GM13977 (cell line): ENCODE measurements around the gene KCNK3.

Experiments
- DNase-seq: peaks from one replicate; pipeline ENCODE4 v3.0.0; 2012; ENCODE audit warnings: low spot score
- in situ Hi-C: fragments of 300-500 bp; cut with MboI; formaldehyde crosslinking; loops from one replicate; pipeline ENCODE4 v1.12.0; 2022; ENCODE audit warnings: low sequenced_read_pairs, low pct_unique_long_range_greater_than_20kb, mixed read lengths, inconsistent platforms; ENCODE audit not compliant: unreplicated experiment
- TF ChIP-seq, protein P1 (sequence below): IDR thresholded peaks from 2 replicates; pipeline ENCODE4 v1.5.1; 2012; ENCODE audit warnings: mild to moderate bottlenecking, control low read depth; ENCODE audit not compliant: insufficient read depth; ENCODE audit errors: extremely low read depth, missing control alignments

The KCNK3 gene

DNA sequence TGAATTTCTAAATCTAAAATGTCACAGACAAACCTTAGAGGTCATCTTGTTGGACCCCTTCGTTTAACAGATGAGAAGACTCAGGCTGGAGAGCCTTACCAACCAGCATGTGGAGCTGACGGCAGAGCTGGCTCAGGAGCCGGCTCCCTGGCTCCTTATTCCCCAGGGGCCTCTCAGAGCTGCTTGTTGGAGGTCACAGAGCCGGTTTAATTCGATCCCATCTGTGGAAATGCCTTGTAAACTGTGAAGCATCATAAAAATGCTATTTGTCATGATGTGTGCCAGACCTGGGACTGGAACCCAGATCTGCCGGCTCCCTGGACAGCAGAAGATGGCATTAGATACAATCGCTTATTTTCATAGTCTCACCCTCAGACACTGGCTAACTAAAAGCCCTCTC is 43.2 kb upstream of the KCNK3 start:
- TF ChIP-seq, protein P1, sequence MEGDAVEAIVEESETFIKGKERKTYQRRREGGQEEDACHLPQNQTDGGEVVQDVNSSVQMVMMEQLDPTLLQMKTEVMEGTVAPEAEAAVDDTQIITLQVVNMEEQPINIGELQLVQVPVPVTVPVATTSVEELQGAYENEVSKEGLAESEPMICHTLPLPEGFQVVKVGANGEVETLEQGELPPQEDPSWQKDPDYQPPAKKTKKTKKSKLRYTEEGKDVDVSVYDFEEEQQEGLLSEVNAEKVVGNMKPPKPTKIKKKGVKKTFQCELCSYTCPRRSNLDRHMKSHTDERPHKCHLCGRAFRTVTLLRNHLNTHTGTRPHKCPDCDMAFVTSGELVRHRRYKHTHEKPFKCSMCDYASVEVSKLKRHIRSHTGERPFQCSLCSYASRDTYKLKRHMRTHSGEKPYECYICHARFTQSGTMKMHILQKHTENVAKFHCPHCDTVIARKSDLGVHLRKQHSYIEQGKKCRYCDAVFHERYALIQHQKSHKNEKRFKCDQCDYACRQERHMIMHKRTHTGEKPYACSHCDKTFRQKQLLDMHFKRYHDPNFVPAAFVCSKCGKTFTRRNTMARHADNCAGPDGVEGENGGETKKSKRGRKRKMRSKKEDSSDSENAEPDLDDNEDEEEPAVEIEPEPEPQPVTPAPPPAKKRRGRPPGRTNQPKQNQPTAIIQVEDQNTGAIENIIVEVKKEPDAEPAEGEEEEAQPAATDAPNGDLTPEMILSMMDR: no peak
- no peak for DNase-seq
- in situ Hi-C loops: no loop called here

DNA sequence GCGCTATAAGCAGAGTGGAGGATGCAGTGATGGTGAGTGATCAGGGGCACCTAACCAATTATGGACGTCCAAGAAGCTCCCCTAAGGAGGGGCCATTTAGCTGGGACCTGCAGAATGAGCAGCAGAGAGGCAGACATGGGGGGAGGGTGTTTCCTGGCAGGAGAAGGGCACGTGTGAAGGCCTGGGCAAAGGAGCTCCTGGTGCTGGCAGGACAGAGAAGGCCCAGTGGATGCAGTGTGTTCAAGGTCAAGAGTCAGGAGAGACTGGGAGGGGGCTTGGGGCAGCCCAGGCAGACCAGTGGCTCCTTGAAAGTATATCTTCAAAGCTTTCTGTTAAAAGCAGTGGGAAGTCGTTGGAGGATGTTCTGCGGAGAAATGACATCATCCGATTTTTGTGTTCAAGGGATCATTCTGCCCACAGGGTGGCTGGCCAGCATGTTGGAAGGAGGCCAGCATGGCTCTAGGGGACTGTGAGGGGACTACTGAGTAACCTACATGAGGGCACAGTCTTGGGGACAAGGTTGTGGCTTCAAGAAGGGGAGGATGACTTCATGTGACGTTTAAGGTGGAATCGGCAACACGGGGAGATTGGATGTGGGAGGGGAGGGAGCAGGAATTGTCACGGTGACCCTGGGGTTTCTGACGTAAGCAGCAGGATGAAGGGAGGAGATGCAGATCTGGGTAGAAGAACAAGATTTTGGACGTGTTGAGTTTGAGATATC is 42.4 kb upstream of the KCNK3 start:
- TF ChIP-seq, protein P1: no peak
- in situ Hi-C loops: no loop called here
- no peak for DNase-seq

DNA sequence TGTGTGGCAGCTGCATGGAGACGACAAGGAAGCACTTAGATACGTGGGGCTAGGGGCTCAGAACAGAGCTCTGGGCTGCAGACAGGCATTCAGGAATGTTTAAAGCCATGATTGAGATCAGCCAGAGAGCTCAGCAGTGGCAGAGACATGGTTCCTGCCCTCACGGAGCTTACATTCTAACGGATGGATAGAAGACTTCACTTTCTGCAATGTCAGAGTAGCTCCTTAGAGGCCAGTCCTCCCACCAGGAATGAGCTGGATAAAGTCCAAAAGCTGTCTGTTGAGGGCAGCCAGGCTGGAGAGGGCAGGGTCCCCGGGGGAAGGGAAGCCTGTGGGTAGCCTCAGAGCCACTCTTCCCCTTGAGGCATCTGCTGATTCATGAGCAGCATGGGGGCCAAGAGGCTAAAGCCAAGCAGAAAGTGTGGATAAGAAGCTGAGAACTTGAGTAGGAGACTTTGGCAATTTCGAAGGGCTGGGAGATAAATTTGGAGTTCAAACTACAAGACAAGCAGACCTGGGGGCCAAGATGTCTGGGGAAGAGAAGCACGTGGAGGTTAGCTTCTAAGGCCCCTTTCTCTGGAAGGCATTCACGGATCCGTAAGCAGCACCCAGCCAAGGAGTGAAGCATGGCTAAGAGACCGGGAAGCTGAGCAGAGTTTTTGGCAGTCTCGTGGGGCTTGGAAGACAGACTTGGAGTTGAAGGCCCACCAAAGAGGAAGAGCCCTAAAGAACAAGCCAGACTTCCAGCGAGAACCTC is 41.6 kb upstream of the KCNK3 start:
- in situ Hi-C loops: no loop called here
- TF ChIP-seq, protein P1: no peak
- DNase-seq: no peak

DNA sequence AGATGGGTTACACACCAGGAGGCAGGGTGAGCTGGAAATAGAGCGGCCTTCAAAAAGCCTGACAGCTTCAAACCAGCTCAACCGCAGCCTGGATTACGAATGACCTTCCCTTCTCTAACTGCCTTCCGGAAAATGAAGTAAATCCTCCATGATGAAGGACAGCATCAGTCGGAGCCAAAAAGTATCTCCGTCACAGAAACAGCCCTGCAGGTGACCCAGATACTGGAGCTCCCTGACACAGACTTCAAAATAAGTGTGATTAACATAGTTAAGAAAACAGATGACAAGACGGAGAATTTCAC is 41.1 kb upstream of the KCNK3 start:
- TF ChIP-seq, protein P1: no peak
- DNase-seq: no peak
- in situ Hi-C loops: no loop called here

DNA sequence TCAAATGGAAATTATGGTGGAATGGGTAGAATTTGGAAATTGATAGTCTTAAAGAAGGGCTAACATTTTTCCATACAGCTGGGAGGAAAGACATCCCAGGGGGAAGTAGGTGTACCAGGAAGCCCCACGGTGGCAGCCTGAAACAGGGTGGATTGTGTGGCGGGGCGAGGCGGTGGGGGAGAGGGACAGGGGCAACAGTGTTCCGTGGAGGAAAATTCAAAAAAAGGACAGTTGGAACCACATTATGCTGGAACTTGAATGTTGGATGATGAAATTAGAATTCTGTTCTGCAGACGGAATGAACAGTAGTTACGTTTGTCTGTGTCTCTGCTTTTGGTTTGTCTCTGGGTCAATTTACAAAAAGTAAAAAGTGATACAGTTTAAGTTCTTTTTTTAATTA is 40.7 kb upstream of the KCNK3 start:
- no peak for DNase-seq
- in situ Hi-C loops: no loop called here
- TF ChIP-seq, protein P1: no peak

DNA sequence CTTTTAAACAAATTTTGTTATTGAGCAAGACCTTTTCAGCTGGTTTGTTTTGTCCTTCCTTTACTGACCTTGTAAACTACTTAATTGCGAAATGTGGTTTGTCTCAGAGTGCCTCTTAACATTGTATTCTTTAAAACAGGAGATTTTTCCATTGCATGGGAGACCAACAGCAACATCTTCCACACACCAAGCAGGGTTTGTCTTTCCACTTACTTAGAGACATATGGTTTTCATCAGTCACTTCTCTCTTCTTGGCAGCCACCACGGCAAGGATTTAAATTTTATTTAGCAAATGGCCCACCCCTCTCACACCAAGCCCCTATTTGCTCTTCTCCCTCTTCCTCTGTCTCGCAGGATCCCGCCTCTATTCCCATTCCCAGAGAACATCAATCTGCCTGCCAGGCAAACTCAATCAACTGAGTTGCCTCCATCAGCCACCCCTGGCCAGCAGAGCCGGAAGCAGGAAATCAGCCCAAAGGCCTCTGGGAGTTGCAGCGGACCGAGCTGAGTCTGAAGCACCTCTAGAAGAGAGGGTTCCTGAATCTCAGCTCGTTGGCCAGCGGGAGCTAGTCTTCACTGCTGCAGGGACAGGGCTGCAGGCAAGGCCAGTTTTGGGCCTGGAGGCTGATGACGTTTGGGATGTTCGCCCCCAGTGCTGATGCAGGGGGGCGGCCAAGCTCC is 40.0 kb upstream of the KCNK3 start:
- DNase-seq: no peak
- TF ChIP-seq, protein P1: no peak
- in situ Hi-C loops: no loop called here
